H9 (cell line): ENCODE data around the gene BUB1. TPM values are rescaled to one million over a fixed set of nuclear protein-coding genes. Genes with fewer than 3 reads are reported as not detected.

ENCODE experiments used
- DNase-seq: peaks from one replicate; pipeline ENCODE4 v3.0.0-alpha.2; 2017
- H2AFZ ChIP-seq: one replicate; pipeline ENCODE4 v1.6.1; 2013; ENCODE audit warnings: mild to moderate bottlenecking, low read length, control low read depth, moderate library complexity
- H2AK5ac ChIP-seq: 2 replicates; pipeline ENCODE4 v1.6.1; 2013; ENCODE audit warnings: low read length, control low read depth, mixed read lengths; ENCODE audit not compliant: insufficient read length
- H2BK120ac ChIP-seq: one replicate; pipeline ENCODE4 v1.6.1; 2013; ENCODE audit warnings: low read depth, mild to moderate bottlenecking, low read length, control low read depth, inconsistent platforms; ENCODE audit not compliant: poor library complexity, severe bottlenecking
- H2BK12ac ChIP-seq: 2 replicates; pipeline ENCODE4 v1.6.1; 2013; ENCODE audit warnings: low read length, control low read depth, mixed read lengths, low read depth; ENCODE audit not compliant: insufficient read length
- H2BK15ac ChIP-seq: 2 replicates; pipeline ENCODE4 v1.6.1; 2013; ENCODE audit warnings: low read depth, low read length, control low read depth
- H2BK20ac ChIP-seq: one replicate; pipeline ENCODE4 v1.6.1; 2013; ENCODE audit warnings: low read depth, mild to moderate bottlenecking, low read length, control low read depth, inconsistent platforms; ENCODE audit not compliant: poor library complexity, severe bottlenecking
- H2BK5ac ChIP-seq: 2 replicates; pipeline ENCODE4 v1.6.1; 2013; ENCODE audit warnings: low read length, control low read depth, mixed read lengths; ENCODE audit not compliant: insufficient read length
- H3K14ac ChIP-seq: 2 replicates; pipeline ENCODE4 v1.6.1; 2013; ENCODE audit warnings: low read length, control low read depth; ENCODE audit not compliant: insufficient read depth
- H3K18ac ChIP-seq: 2 replicates; pipeline ENCODE4 v1.6.1; 2013; ENCODE audit warnings: low read depth, mild to moderate bottlenecking, mixed read lengths, low read length, control low read depth; ENCODE audit not compliant: insufficient read length
- H3K23ac ChIP-seq: 2 replicates; pipeline ENCODE4 v1.6.1; 2013; ENCODE audit warnings: low read length, control low read depth, mixed read lengths, low read depth; ENCODE audit not compliant: insufficient read length
- H3K23me2 ChIP-seq: 2 replicates; pipeline ENCODE4 v1.6.1; 2013; ENCODE audit warnings: low read depth, mild to moderate bottlenecking, mixed read lengths, low read length, control low read depth; ENCODE audit not compliant: insufficient read length, poor library complexity, severe bottlenecking
- H3K27ac ChIP-seq: 2 replicates; pipeline ENCODE4 v1.5.1; 2013; ENCODE audit warnings: low read length, control low read depth, mixed read lengths, low read depth; ENCODE audit not compliant: insufficient read length
- H3K27me3 ChIP-seq: 2 replicates; pipeline ENCODE4 v1.6.1; 2013; ENCODE audit warnings: low read length, control low read depth, inconsistent platforms; ENCODE audit not compliant: insufficient read depth
- H3K4ac ChIP-seq: 2 replicates; pipeline ENCODE4 v1.6.1; 2013; ENCODE audit warnings: low read depth, mild to moderate bottlenecking, control low read depth, inconsistent platforms, low read length, moderate library complexity
- H3K4me1 ChIP-seq: 2 replicates; pipeline ENCODE4 v1.6.1; 2013; ENCODE audit warnings: low read length, control low read depth, inconsistent platforms; ENCODE audit not compliant: insufficient read depth
- H3K4me2 ChIP-seq: 2 replicates; pipeline ENCODE4 v1.6.1; 2013; ENCODE audit warnings: low read length, control low read depth, mixed read lengths; ENCODE audit not compliant: insufficient read length, insufficient read depth
- H3K56ac ChIP-seq: 2 replicates; pipeline ENCODE4 v1.6.1; 2013; ENCODE audit warnings: low read depth, mild to moderate bottlenecking, mixed read lengths, low read length, control low read depth; ENCODE audit not compliant: insufficient read length
- H3K79me1 ChIP-seq: 2 replicates; pipeline ENCODE4 v1.6.1; 2013; ENCODE audit warnings: low read depth, mild to moderate bottlenecking, moderate library complexity, low read length, control low read depth, inconsistent platforms; ENCODE audit not compliant: insufficient read depth, poor library complexity, severe bottlenecking
- H3K79me2 ChIP-seq: 2 replicates; pipeline ENCODE4 v1.6.1; 2013; ENCODE audit warnings: low read length, control low read depth, inconsistent platforms; ENCODE audit not compliant: insufficient read depth
- H3K9ac ChIP-seq: 2 replicates; pipeline ENCODE4 v1.6.1; 2013; ENCODE audit warnings: low read length, control low read depth, mixed read lengths; ENCODE audit not compliant: insufficient read length; ENCODE audit errors: extremely low read depth
- H3K9me3 ChIP-seq: one replicate; pipeline ENCODE4 v1.6.1; 2013; ENCODE audit warnings: low read depth, low read length, inconsistent platforms; ENCODE audit not compliant: control insufficient read depth
- H3T11ph ChIP-seq: one replicate; pipeline ENCODE4 v1.6.1; 2013; ENCODE audit warnings: mild to moderate bottlenecking, low read length, control low read depth, inconsistent platforms
- H4K20me1 ChIP-seq: one replicate; pipeline ENCODE4 v1.6.1; 2013; ENCODE audit not compliant: control insufficient read depth, insufficient read length, insufficient read depth
- H4K5ac ChIP-seq: 2 replicates; pipeline ENCODE4 v1.6.1; 2013; ENCODE audit warnings: low read depth, mild to moderate bottlenecking, mixed read lengths, low read length, control low read depth; ENCODE audit not compliant: insufficient read length
- H4K8ac ChIP-seq: replicated peaks from 2 replicates; pipeline ENCODE4 v1.6.1; 2013; ENCODE audit warnings: low read length, control low read depth, mixed read lengths, low read depth; ENCODE audit not compliant: insufficient read length
- H4K91ac ChIP-seq: 2 replicates; pipeline ENCODE4 v1.6.1; 2013; ENCODE audit warnings: low read depth, mild to moderate bottlenecking, moderate library complexity, mixed read lengths, low read length, control low read depth; ENCODE audit not compliant: insufficient read length
- H3K27ac Mint-ChIP-seq, 3 experiments: 2 replicates in 2 of 3; 3 replicates in 1 of 3; pipeline ENCODE4 v1.8.0; 2020 to 2021; ENCODE audit warnings: mixed read lengths in 3 of 3, mild to moderate bottlenecking in 1 of 3, moderate library complexity in 1 of 3
- H3K27me3 Mint-ChIP-seq: 2 replicates; pipeline ENCODE4 v1.8.0; 2021; ENCODE audit warnings: low read depth, mild to moderate bottlenecking, moderate library complexity, mixed read lengths
- H3K36me3 Mint-ChIP-seq, 3 experiments: 2 replicates in 2 of 3; 3 replicates in 1 of 3; pipeline ENCODE4 v1.8.0; 2020 to 2021; ENCODE audit warnings: low read depth in 3 of 3, mixed read lengths in 3 of 3; ENCODE audit not compliant: insufficient read depth in 1 of 3
- H3K4me1 Mint-ChIP-seq, 2 experiments: 2 replicates each; pipeline ENCODE4 v1.8.0; 2020; ENCODE audit warnings: mixed read lengths in 2 of 2
- H3K4me3 Mint-ChIP-seq, 2 experiments: 2 replicates in 1 of 2; 3 replicates in 1 of 2; pipeline ENCODE4 v1.8.0; 2020 to 2021; ENCODE audit warnings: mild to moderate bottlenecking in 2 of 2, mixed read lengths in 2 of 2, moderate library complexity in 1 of 2
- H3K9me3 Mint-ChIP-seq, 2 experiments: 2 replicates in 1 of 2; 3 replicates in 1 of 2; pipeline ENCODE4 v1.8.0; 2020; ENCODE audit warnings: mild to moderate bottlenecking in 2 of 2, mixed read lengths in 2 of 2, moderate library complexity in 1 of 2
- WGBS: extraction: QIAGEN DNeasy Blood & Tissue Kit; methylation state at CpG from one replicate; pipeline ENCODE4 v1.1.7; 2013; ENCODE audit warnings: missing lambda C conversion rate, low lambda C conversion rate, mixed read lengths; ENCODE audit not compliant: insufficient read length; ENCODE audit errors: extremely low coverage; 5-methylcytosine and 5-hydroxymethylcytosine counted together
- total RNA-seq: library from RNA; stranded (reverse); gene quantifications from 2 replicates; pipeline ENCODE4 v1.2.1, GENCODE V29; 2021
- TF ChIP-seq, protein P1 (sequence below): fragments of 200-600 bp; sonication (generic); conservative IDR thresholded peaks from 3 replicates; pipeline ENCODE4 v1.8.0; 2021; ENCODE audit warnings: antibody characterized with exemption, mild to moderate bottlenecking

Gene BUB1
- total RNA-seq, 1 experiment from 2014 or later, result 144 TPM

DNA sequence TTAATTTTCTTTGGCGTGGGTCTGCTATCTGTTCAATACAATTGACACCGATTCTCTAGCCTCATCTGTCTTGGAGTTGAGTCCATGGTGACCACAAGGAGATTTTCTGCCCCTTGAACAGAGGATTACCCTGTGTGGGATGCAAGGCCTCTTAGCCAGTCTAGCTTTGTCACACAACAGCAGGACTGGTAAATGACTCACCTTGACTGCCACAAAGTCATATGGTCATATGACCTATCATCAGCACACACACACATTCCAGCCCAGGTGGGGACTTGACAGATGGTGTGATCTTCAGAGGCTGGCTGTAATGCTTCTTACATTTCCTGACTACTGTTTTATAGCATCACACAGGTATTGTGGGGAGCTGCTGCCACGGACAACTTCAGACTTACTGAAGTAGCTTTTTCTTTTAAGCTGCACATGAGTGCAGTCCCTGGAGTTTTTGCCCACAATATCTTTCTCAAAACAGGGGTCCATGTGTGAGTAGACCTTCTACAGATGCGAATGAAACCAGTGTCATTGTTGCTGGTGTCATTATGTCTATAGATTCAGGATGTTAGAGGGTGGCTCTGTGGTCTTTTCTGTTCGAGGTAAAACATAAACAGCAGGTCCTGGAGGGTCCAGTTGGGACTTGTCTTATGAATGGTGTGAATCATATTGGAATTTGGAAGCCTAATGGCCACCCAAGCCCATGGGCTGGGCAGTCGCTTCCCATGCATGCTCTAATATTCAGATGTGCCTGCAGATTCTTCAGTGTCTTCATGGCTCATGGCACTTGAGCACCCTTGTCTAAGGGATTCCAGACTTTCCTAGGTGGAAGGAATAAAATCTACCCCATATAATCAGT lies 35.9 kb upstream of the BUB1 start:
- H3K9me3 ChIP-seq, result no peaks in the 10 kb centered on the region
- H4K8ac ChIP-seq, result no peak overlapping the region
- no peak overlapping the region for H2BK5ac ChIP-seq
- H3K4me1 ChIP-seq, result no peaks in the 10 kb centered on the region
- no peak overlapping the region for H2BK12ac ChIP-seq
- H3K14ac ChIP-seq, result no peak overlapping the region
- no peaks in the 10 kb centered on the region for H3K27me3 ChIP-seq
- TF ChIP-seq, protein P1, sequence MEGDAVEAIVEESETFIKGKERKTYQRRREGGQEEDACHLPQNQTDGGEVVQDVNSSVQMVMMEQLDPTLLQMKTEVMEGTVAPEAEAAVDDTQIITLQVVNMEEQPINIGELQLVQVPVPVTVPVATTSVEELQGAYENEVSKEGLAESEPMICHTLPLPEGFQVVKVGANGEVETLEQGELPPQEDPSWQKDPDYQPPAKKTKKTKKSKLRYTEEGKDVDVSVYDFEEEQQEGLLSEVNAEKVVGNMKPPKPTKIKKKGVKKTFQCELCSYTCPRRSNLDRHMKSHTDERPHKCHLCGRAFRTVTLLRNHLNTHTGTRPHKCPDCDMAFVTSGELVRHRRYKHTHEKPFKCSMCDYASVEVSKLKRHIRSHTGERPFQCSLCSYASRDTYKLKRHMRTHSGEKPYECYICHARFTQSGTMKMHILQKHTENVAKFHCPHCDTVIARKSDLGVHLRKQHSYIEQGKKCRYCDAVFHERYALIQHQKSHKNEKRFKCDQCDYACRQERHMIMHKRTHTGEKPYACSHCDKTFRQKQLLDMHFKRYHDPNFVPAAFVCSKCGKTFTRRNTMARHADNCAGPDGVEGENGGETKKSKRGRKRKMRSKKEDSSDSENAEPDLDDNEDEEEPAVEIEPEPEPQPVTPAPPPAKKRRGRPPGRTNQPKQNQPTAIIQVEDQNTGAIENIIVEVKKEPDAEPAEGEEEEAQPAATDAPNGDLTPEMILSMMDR, result no peak
- no peak overlapping the region for H4K91ac ChIP-seq
- Mint-ChIP-seq H3K9me3 (no peaks in the 10 kb centered on the region), H3K4me3 (no peak overlapping the region), H3K27ac (no peak overlapping the region), H3K27me3 (peaks cover 7% of the 10 kb centered on the region), H3K36me3 (no peaks in the 10 kb centered on the region), H3K4me1 (peaks cover 0 to 9% of the 10 kb centered on the region in 2 experiments; a peak in 1 of 4 replicates)
- H4K5ac ChIP-seq, result no peak overlapping the region
- no peak overlapping the region for H3K18ac ChIP-seq
- H3K79me2 ChIP-seq, result no peaks in the 10 kb centered on the region
- no peak for DNase-seq
- no peak overlapping the region for H3T11ph ChIP-seq
- no peak overlapping the region for H3K27ac ChIP-seq
- no peak overlapping the region for H2BK20ac ChIP-seq
- no peaks in the 10 kb centered on the region for H3K23me2 ChIP-seq
- no peak overlapping the region for H2AFZ ChIP-seq
- no peak overlapping the region for H3K4me2 ChIP-seq
- no peaks in the 10 kb centered on the region for H4K20me1 ChIP-seq
- no peak overlapping the region for H3K4ac ChIP-seq
- no peaks in the 10 kb centered on the region for H3K79me1 ChIP-seq
- no peak overlapping the region for H2BK15ac ChIP-seq
- WGBS, result no CpG with 5 or more reads among the region's 6 CpGs
- H2BK120ac ChIP-seq, result no peak overlapping the region
- H3K9ac ChIP-seq, result no peak overlapping the region
- no peak overlapping the region for H2AK5ac ChIP-seq
- no peak overlapping the region for H3K23ac ChIP-seq
- no peak overlapping the region for H3K56ac ChIP-seq
